ENCODE measurements around the gene SGSM1. TPM values are rescaled to one million over a fixed set of nuclear protein-coding genes. Genes with fewer than 3 reads are reported as not detected.

SGSM1 gene, protein sequence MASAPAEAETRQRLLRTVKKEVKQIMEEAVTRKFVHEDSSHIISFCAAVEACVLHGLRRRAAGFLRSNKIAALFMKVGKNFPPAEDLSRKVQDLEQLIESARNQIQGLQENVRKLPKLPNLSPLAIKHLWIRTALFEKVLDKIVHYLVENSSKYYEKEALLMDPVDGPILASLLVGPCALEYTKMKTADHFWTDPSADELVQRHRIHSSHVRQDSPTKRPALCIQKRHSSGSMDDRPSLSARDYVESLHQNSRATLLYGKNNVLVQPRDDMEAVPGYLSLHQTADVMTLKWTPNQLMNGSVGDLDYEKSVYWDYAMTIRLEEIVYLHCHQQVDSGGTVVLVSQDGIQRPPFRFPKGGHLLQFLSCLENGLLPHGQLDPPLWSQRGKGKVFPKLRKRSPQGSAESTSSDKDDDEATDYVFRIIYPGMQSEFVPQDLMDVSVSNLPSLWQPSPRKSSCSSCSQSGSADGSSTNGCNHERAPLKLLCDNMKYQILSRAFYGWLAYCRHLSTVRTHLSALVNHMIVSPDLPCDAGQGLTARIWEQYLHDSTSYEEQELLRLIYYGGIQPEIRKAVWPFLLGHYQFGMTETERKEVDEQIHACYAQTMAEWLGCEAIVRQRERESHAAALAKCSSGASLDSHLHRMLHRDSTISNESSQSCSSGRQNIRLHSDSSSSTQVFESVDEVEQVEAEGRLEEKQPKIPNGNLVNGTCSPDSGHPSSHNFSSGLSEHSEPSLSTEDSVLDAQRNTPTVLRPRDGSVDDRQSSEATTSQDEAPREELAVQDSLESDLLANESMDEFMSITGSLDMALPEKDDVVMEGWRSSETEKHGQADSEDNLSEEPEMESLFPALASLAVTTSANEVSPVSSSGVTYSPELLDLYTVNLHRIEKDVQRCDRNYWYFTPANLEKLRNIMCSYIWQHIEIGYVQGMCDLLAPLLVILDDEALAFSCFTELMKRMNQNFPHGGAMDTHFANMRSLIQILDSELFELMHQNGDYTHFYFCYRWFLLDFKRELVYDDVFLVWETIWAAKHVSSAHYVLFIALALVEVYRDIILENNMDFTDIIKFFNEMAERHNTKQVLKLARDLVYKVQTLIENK
- polyA plus RNA-seq (ENCODE audit: insufficient read depth in 1 of 5, insufficient read length in 5 of 5, low replicate concordance in 1 of 5): 1 to 10 TPM; 2.8 to 4.7 (median 4.2) TPM
- long read RNA-seq, donor 1, partial matches to known transcripts: 0 of 1 reads
- long read RNA-seq, donor 1, other reads (novel, unspliced or antisense): 0 of 1 reads
- long read RNA-seq, donor 2, full-length matches to known transcripts: 1 of 1 reads
- long read RNA-seq, donor 2, partial matches to known transcripts: 0 of 1 reads
- long read RNA-seq, donor 2, other reads (novel, unspliced or antisense): 0 of 1 reads
- long read RNA-seq, donor 3: 0 reads
- long read RNA-seq, donor 4, full-length matches to known transcripts: 2 of 2 reads
- long read RNA-seq, donor 4, partial matches to known transcripts: 0 of 2 reads
- long read RNA-seq, donor 4, other reads (novel, unspliced or antisense): 0 of 2 reads
- long read RNA-seq, donor 5: 0 reads
- long read RNA-seq, donor 6: 0 reads
- long read RNA-seq, donor 7: 0 reads
- long read RNA-seq, donor 8: 0 reads

DNA sequence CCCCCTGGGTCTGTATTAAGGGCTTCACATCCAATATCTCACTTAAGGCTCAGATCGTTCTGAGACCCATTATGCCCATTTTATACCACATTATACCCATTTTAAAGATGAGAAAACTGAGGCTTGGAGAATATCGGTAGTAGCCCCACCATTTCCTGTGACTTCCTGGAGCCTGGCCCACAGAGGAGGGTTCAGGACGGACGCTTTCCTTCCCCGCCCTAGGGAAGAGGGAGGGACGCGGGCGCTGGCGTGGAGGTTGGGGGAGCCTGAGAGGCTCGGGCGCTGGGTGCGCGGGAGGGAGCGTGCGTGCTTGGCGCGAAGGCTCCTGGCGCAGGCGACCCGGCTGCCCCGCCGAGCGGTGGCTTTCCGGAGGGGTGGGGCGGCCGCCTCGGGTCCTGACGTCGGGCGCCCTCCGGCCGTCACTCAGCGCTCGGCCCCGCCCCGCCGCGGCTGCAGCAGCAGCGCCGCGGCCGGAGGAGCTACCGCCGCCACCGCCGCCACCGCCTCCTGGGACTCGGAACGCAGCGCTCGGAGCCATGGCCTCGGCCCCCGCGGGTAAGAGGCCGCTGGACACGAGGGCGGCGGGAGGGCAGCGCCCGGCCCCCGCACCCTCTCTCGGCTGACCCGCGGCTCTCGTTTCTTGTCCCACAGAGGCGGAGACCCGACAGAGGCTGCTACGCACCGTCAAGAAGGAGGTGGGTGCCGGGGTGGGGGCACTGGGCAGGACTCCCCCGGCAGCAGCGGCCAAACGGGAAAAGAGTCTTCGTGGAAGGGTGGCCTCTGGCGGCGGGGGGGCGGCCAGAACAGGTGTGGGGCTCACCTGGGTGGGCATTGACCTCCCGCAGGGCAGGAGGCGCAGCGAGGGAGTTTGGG lies at the start of gene SGSM1:
Gene SGSM1, plus strand, starts transcription at position 422 of the 873 bp plus-strand sequence. Its CDS starts 115 bp downstream, at position 537.
- DNase-seq: peak; percentile 76

DNA sequence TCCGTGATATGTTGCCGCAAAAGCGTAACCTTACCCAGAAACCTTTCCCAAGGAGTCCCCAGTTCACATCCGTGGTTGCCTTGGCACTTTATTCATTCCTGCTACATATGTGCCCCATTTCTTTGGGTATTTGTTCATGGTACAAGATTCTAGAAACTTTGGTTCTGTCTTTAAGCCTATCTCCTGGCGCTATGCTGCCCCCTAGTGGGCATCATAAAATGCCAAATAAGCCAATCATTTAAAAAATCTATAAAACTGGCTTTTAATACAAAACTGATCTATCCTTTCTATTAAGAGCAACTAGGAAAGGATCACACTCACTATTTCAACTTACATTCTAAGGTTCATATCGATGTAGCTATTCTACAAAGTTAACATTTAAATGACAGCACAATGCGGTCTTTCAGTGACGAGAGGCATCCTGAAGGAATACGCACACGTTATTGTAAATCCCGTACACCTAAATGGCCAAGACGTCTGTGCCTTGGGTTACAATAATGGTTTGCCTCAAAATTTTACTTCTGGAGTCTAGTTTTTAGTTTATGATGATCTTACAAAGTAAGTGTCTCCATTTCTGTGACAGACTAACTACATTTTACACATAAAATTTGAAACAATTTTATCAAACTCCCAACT lies 47.7 kb upstream of the SGSM1 start:
- DNase-seq: peak; percentile 31 to 38

DNA sequence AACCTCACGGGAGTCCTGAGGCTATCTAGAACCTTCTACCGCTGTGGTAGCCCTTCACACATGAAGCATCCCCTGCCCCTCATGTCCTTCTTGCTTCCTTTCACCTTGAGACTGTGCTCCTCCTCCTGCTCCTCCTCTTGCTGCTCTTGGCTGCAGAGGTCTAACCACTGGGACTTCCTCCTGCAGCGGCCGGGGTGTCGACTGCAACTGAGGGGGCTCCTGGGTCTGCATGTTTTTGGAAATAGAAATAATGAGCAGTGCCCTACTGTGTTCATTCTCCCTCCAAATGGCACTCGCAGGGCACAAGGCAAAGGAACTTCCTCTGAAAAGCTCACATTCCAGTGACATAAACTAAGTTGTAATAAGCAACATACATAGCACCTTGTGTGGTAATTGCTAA lies 46.2 kb upstream of the SGSM1 start:
- DNase-seq: no peak

DNA sequence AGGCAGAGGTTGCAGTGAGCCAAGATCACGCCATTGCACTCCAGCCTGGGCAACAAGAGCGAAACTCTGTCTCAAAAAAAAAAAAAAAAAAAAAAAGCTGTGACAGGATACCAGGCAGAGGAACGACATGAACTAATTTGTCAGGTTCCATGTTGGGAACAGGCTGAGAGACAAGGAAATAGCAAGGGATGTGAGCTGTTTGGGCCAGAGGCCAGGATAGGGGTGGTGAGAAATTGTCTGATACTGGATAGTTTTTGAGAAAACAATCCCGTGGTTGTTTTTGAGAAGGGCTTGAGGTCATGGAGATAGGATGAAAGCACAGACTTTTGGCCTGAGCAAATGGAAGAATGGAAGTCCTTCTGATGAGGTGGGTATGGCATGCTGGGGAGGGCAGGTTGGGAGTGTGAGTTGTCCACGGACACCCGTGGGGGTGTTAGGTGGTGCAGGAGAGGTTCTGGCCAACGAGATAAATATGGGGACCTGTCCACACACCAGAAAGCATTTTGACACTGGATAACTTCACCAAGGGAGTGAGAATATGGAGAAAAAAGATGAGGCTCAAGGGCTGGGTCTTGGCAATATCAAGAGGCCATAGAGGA lies 45.2 kb upstream of the SGSM1 start:
- no peak for DNase-seq

DNA sequence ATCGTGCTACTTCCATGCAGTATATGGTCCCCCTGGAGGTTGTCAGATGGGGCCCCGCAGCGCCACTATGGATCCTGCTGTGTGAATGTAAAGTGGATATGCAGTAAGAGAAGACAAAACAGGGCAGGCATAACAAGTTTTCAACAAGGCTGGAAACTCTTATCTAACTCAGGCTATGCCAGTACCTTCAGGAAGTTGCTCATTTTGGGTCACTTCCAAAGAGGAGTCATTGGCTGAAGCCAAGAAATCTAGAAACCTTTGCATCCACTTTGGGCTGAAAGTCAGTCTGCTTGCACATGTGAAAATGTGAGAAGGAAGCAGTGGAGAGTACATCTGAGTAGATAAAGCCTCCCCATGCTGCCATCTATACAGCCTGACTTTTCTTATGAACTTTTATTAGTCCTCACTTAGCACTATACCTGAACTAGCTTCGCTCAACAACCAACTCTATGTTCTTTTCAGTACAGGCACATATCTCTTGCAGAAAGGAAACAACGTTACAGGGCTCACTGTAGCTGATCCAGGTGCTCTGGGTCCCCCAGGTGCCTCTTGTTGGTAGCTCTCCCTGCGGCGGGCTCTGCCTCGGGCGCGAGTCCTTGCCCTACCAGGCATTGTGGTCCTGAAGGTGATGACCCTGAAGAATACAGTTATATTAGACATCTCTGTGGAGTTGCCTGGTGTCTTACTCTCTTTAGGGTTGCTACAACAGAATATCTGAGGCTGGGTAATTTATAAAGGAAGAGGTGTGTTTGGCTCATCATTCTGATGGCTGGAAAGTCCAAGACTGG lies 43.9 kb upstream of the SGSM1 start:
- no peak for DNase-seq

DNA sequence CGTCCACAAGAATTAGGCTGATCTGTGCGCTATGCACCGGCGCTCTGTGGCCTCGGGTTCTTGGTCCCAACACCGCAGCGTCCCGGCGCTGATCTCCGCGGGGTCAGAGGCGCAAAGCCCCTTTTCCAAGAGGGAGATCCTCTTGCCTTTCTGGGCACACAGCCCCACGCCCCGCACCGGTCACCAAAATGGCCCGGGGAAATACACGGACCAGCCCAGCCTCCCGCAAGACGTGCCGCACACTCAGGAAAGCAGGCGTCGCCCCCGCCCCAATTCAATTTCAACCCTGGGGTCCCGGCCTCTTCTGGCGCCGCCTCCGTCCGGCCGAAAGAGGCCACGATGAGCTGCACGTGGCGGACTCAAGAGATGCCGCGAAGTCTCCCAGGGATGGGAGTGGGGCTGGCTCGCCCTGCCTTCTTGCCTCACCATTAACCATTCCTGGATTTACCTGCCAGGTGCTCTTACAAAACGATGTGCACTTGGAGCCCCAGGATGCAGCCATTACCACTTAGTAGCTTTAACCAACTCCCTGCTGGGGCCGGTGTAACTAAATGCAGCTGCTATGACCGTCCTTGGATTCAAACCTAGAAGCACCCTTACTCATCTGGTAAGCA lies 42.0 kb upstream of the SGSM1 start:
- DNase-seq: no peak

DNA sequence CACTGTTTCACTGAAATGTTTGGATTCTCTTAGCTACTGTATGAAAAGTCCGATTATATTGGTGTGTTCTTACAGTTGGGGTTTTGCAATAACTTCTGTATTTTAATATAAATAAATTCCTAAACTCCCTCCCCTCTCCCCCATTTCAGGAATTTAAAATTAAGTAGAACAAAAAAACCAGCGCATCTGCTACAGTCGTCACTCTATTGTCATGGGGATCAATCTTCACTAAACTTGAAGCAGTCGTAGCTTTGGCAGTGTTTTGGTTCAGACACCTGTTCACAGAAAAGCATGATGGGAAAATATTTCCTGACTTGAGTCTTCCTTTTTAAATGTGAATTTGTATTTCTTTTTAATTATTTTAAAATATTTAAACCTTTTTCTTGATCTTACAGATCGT lies 40.8 kb upstream of the SGSM1 start:
- no peak for DNase-seq

DNA sequence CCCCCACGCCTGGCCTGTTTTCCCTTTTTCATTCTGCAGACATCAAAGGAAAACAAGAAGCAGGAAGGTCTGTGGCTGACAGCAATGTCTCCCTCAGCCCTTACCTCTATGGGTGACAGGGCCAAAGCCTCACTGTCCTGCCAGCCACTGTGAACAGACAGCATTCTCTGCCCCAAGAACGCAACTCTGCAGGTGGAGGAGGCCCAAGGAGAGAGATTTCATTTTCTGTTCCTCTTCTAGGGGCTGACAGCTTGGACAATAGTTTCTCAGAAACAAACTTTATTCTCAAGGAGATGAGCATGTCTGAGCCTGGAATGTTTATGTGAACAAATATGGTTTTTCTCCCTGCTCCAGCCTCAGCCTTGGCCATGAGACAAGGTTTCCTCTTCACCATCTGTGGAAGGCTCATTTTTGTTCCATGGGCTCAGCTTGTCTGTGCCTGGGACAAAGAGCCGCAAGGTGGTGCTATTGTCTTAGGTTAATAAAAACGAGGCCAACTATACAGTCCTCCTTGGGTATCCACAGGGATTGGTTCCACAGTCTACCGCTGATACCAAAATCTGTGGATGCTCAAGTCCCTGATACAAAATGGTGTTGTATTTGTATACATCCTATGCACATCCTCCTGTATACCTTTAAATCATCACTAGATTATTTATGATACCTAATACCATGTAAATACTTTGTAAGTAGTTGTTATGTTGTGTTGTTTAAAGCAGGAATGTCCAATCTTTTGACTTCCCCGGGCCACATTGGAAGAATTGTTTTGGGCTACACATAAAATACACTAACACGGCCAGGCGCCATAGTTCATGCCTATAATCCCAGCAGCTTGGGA lies 37.3 kb upstream of the SGSM1 start:
- DNase-seq: peak; percentile 31 to 51

DNA sequence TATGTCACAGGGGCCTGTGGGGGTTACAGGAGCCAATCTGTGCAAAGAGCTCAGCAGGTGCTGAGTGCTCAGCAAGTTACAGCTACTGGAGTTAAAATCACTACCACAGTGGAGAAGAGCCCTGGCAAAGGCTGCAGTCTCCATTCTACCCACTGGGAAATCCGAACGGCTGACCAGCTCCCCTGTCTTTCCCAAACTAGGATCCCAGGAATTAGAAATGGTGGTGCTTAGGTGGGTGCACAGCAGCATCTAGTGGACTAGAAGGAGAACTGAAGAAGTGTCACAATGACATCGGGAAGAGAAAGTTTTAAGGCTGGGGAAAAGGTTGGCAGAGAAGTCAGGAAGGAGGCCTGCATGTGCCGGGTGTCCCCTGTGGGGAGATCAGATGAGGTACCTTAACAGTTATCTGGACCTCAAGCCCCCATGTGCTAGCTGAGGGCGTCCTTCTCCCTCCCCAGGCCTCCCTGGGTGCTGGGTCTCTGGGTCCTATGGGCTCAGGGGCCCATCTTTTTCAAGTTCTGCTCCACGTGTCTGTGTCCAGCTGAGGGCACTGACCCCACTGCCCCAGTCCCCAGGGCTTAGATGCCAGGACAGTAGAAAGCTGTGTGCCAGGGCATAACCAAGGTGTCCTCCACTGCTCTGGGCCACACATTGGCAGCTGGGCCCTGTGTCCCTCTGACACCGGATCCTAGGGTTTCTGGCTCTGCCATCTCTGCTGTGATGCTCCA lies 33.4 kb upstream of the SGSM1 start:
- DNase-seq: no peak

DNA sequence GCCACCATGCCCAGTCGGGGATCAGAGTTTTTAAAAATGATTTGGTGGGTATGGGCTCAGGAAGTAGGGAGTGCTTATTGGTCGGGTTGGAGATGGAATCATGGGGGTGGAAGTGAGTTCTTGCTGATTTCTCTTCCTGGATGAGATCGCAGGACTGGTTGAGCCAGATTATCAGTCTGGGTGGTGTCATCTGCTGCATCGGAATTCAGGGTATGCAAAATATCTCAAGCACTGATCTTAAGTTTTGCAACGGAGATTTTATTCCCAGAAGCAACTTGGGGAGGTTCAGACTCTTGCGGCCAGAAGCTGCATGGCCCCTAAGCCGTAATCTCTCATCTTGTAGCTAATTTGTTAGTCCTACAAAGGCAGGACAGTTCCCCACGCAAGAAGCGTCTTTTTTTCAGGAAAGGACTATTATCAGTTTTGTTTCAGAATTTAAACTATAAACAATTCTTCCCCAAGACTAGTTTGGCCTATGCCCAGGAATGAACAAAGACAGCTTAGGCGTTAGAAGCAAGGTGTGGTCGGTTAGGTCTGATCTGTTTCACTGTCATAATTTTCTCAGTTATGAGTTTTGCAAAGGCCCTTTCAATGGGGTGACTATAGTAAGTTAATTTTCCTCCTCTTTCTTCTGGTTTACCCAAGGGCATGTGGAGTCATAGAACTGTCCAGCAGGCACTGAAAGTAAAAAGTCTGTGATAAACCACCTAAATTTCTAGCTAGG lies 30.1 kb upstream of the SGSM1 start:
- no peak for DNase-seq

DNA sequence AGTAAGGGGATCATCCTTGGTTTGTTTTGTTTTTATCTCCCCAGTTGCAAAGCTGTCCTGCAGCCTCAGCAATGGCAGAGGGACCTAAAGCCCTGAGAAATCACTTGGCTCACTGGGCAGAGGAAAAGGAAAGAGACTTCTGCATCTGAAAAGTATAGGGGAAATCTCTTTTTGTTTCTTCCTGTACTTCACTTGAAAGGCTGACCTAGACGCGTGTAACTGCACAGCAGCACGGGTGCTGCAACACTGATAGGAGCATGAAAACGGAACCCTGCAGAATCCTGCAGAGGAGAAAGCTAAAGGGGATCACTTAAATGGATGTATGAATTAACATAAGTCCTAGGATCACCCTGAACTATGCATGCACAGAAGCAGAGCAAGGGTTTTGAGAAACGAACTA lies 29.5 kb upstream of the SGSM1 start:
- no peak for DNase-seq

DNA sequence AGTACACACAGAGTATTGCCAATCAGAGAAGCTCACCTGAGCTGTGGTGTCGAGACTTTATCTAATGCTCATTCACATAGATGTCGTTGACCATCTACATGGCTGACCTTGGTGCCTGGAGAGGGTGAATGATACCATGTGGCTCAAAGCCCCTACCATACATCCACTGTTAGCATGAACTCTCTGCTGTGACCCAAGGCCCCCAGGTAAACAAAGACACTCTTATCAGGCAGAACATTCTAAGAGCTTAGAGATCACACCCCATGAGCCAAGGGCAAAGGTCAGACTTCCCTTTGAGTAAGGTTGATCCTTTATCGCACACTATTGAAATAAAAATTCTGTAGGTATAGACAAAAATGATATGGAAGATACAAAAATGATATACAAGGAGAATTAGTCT lies 16.5 kb upstream of the SGSM1 start:
- DNase-seq: no peak

DNA sequence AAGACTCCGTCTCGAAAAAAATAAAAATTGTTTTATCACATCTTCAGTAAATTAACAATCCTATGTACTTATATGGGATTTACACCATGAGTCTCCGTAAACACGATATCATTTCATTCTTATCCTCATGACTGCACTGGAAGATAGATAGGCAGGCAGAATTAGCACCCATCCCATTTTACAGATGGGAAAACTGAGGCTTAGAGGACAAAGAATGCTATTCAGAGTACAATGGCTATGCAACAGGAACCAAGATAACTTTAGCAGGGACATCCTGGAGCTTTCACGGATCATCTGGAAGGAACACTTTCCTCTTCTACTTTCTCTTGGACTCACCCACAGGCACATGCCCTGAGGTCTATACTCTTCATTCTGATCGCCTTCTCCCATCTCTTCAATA lies 14.6 kb upstream of the SGSM1 start:
- DNase-seq: no peak

DNA sequence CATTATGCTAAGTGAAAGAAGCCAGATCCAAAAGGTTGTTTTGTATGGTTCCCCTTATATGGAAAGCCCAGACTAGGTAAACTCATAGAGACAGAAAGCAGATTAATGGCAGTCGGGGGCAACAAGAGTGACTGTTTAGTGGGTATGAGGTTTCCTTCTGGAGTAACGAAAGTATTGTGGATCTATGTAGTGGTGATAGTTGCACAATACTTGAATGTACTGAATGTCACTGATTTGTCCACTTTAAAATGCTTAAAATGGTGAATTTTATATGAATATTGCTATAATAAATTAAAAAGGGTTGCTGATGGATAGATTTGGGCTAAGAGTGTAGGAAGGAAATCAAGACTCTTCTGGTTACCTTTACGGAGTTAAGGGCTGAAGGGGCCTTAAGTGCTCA lies 10.0 kb upstream of the SGSM1 start:
- DNase-seq: no peak

DNA sequence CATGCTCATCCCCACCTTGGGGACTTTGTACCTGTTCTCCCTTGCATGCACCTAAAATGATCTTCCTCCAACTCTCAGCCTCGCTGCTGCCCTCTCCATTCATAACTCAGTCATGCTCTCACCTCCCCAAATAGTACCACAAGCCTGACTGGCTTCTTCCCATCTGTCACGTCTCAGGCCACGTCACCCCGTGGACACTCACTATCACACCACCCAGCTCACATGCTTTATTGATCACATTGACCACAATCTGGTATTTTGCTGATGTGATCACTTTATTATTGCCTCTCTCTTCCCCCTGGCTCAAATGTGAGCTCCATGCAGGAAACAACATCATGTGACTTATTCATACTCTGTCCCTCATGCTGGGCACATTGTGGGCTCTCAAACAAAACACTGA lies 9.2 kb upstream of the SGSM1 start:
- DNase-seq: no peak

Measured in right lung (tissue), 10 donors.